Chondrocyte (in vitro differentiated cells): ENCODE results near the gene CIT. TPM values are rescaled to one million over a fixed set of nuclear protein-coding genes. Genes with fewer than 3 reads are reported as not detected.
"Not testable (repeated sequence)": the region's sequence is repeated elsewhere in the genome, so short reads cannot be mapped to it uniquely, and the experiment has no call there.

Experiments
- DNase-seq: peaks from one replicate; pipeline ENCODE4 v3.0.0; 2021; ENCODE audit warnings: mixed read lengths, low spot score
- H3K27ac Mint-ChIP-seq: one replicate; pipeline ENCODE4 v1.8.0; 2021; ENCODE audit warnings: mild to moderate bottlenecking, moderate library complexity, mixed read lengths; ENCODE audit not compliant: unreplicated experiment
- H3K27me3 Mint-ChIP-seq: 2 replicates; pipeline ENCODE4 v1.8.0; 2021; ENCODE audit warnings: low read depth, mixed read lengths
- H3K36me3 Mint-ChIP-seq: 2 replicates; pipeline ENCODE4 v1.8.0; 2021; ENCODE audit warnings: low read depth, mixed read lengths
- H3K4me1 Mint-ChIP-seq: 2 replicates; pipeline ENCODE4 v1.8.0; 2021; ENCODE audit warnings: low read depth, mild to moderate bottlenecking, mixed read lengths
- H3K4me3 Mint-ChIP-seq: one replicate; pipeline ENCODE4 v1.8.0; 2021; ENCODE audit warnings: mild to moderate bottlenecking, moderate library complexity, mixed read lengths; ENCODE audit not compliant: unreplicated experiment
- H3K9me3 Mint-ChIP-seq: 2 replicates; pipeline ENCODE4 v1.8.0; 2021; ENCODE audit warnings: low read depth, mixed read lengths
- total RNA-seq: library from RNA; stranded (reverse); gene quantifications from 3 replicates; pipeline ENCODE4 v1.2.1, GENCODE V29; 2021
- TF ChIP-seq, protein P1 (sequence below): fragments of 200-600 bp; sonication (generic); IDR thresholded peaks from 2 replicates; pipeline ENCODE4 v1.5.0; 2021; ENCODE audit warnings: antibody characterized with exemption, mild to moderate bottlenecking, moderate library complexity

CIT gene
- total RNA-seq, 1 donor from 2014 or later: 9.9 TPM

DNA sequence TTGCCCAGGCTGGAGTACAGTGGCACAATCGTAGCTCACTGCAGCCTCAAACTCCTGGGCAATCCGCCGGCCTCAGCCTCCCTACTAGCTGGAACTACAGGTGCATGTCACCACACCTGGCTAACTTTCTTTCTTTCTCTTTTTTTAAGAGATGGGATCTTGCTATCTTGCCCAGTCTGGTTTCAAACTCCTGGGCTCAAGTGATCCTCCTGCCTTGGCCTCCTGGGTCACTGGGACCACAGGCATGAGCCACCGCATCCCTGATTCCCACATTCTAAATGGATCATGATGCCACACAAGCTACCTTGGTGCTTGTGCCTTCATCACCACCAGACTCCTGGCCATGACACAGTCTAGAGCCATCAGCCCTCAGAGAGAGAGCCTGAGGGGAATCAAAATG is 165.4 kb downstream of the CIT start:
- H3K36me3 Mint-ChIP-seq: peaks cover 6% of the 10 kb centered on the region
- no peak overlapping the region for H3K27ac Mint-ChIP-seq
- H3K27me3 Mint-ChIP-seq: no peaks in the 10 kb centered on the region
- peaks cover 14% of the 10 kb centered on the region for H3K4me1 Mint-ChIP-seq
- H3K4me3 Mint-ChIP-seq: no peak overlapping the region
- no peak for DNase-seq
- TF ChIP-seq, protein P1, sequence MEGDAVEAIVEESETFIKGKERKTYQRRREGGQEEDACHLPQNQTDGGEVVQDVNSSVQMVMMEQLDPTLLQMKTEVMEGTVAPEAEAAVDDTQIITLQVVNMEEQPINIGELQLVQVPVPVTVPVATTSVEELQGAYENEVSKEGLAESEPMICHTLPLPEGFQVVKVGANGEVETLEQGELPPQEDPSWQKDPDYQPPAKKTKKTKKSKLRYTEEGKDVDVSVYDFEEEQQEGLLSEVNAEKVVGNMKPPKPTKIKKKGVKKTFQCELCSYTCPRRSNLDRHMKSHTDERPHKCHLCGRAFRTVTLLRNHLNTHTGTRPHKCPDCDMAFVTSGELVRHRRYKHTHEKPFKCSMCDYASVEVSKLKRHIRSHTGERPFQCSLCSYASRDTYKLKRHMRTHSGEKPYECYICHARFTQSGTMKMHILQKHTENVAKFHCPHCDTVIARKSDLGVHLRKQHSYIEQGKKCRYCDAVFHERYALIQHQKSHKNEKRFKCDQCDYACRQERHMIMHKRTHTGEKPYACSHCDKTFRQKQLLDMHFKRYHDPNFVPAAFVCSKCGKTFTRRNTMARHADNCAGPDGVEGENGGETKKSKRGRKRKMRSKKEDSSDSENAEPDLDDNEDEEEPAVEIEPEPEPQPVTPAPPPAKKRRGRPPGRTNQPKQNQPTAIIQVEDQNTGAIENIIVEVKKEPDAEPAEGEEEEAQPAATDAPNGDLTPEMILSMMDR: no peak
- H3K9me3 Mint-ChIP-seq: peaks cover 10% of the 10 kb centered on the region

- Mint-ChIP-seq H3K4me1 (peaks cover 8% of the 10 kb centered on the region), H3K36me3 (peaks cover 6% of the 10 kb centered on the region)
- TF ChIP-seq, protein P1: no peak
Measured at GRCh38 chr12:119710965-119711551, 166.1 kb downstream of the CIT start.

GRCh38 chr12:119710374-119710964 is 166.7 kb downstream of the CIT start:
- TF ChIP-seq, protein P1: no peak
- H3K27me3 Mint-ChIP-seq: no peaks in the 10 kb centered on the region
- no peak for DNase-seq
- H3K27ac Mint-ChIP-seq: no peak overlapping the region
- peaks cover 4% of the 10 kb centered on the region for H3K4me1 Mint-ChIP-seq
- no peak overlapping the region for H3K4me3 Mint-ChIP-seq
- peaks cover 6% of the 10 kb centered on the region for H3K36me3 Mint-ChIP-seq
- peaks cover 6% of the 10 kb centered on the region for H3K9me3 Mint-ChIP-seq

More at GRCh38 chr12:119710965-119711551, 166.1 kb downstream of the CIT start:
- peaks cover 6% of the 10 kb centered on the region for H3K9me3 Mint-ChIP-seq
- no peak overlapping the region for H3K4me3 Mint-ChIP-seq
- H3K27ac Mint-ChIP-seq: no peak overlapping the region
- no peak for DNase-seq
- no peaks in the 10 kb centered on the region for H3K27me3 Mint-ChIP-seq

- H3K27ac Mint-ChIP-seq, H3K36me3 Mint-ChIP-seq, DNase-seq, H3K9me3 Mint-ChIP-seq, H3K4me3 Mint-ChIP-seq, H3K4me1 Mint-ChIP-seq, H3K27me3 Mint-ChIP-seq: not testable (repeated sequence)
Measured at GRCh38 chr12:119706427-119706826, 170.7 kb downstream of the CIT start.

DNA sequence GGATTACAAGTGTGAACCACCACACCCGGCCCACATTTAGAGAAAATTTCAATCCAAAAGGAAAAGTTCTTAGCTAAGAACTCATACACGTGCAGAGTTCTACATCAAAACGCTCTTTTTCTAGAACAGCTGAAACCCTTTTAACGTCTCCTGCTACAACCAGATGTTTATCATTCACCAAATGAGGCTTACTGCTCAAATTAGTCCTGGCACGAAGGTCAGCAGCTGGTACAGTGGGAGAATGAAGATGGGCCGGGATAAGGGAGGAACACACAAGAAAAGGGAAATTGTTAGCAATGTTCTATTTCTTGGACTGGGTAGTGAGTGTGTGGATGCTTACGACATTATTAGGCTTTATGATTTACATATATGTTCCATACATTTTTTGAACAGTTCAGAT is 171.9 kb downstream of the CIT start:
- Mint-ChIP-seq H3K27me3 (no peaks in the 10 kb centered on the region), H3K4me3 (no peak overlapping the region), H3K9me3 (no peaks in the 10 kb centered on the region), H3K27ac (no peak overlapping the region), H3K4me1 (peaks cover 5% of the 10 kb centered on the region), H3K36me3 (no peaks in the 10 kb centered on the region)
- DNase-seq: no peak
- TF ChIP-seq, protein P1: no peak
